Brain pericyte (primary cell): Measurements from ENCODE around the gene TRAF3.

Source experiments
- DNase-seq: peaks from one replicate; pipeline ENCODE4 v3.0.0-alpha.2; 2012; ENCODE audit warnings: low read depth, low spot score

TRAF3 gene

DNA sequence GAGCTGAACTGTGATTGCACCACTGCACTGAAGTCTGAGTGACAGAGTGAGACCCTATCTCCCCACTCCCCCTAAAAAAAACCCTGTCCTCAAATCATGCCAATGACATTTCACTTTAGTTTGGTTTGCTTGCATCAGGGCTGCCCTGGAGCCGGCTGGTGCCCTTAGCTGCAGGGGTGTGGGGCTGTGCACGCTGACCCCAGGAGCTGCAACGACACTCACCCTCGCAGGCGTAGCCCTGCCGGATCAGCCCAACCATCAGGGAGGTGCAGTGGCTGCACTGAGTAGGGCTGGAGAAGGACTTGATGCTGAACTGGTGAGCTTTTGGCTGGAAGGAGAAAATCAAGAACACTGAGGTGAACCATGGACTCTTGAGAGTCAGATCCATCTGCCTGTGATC lies 175.0 kb downstream of the TRAF3 start:
- no peak for DNase-seq

- no peak for DNase-seq
Measured at GRCh38 chr14:102953100-102953499, 175.9 kb downstream of the TRAF3 start.

DNA sequence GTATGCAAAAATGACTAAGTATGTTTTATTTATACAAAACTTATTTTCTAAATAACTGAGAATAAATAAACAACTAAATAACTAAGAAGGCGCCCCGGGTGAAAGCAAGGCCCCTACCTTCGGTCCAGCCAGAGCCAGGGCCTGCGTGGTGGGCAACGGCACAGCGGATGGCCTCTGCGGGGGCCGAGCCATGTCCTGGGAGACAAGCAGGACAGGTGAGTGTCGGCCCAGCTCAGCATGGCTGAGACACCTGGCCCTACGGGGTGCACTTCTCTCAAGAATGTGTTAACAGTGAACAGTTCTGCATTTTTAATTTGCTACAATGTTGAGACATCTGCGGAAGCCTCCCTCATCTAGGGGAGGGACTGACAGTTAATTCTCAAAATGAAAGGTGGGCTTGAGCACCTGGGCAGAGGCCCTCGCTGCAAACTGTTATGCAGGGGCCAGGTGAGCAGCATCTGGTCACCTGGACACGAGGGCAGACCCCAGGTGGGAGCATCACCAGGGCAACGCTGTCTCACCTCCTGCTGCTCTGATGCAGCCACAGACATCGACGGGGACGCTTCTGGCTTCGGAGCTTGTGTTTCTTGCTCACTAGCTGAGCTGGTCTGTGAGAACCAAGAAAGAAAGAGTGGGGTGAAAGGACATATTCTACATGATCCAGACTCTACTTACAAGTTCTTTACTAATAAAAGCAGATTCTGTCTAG lies 177.0 kb downstream of the TRAF3 start:
- no peak for DNase-seq

DNA sequence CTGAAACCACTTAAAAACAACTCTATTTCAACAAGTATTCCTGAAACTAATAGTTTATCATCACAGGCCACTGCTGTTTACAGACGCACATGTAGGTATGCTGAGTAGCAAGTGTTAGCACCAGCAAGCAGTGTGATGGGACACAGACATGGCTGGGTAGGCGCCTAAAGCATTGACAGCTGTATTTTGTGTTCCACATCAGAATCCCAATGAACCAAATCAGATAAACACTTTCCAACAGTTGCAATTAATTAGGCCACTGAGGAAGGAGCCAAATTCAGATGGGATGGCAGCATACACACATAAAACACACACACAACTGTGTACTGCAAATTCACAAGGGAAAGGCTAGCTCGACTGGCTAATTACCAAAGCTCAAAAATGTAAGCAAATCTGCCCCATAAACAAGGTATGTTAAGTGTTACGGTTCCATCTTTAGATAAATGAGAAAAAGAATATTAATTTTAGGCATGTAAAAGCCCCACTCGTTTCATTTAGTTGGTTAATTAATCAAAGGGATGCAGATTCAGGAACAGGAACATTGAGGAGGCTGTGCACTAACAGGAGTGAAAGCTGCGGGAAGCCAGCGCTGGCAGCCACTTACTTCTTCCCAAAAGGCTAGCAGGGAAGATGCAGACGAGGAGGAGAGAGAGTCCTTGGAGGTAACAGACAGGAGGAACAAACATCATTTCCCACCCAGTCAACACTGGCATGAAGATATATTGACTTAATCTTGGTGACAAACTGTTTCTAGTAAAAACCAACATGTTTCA lies 178.6 kb downstream of the TRAF3 start:
- no peak for DNase-seq

DNA sequence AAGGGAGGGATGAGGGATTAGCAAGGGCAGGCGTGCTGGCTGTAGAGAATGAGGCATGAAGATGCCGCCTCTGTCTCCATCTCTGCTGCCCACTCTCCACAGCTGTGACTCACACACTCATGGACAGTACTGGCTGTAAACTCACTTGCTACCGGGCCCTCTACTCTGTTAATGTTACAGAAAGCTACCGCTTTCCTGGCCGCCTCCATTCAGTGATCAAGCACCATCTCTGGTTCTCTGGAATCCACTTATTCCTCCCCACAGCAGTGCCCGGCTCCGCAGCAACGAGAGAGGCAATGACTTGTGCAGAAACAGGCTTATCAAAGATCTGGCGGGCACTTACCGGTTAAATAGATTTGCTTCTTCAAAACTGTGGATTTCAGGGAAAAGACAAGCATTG lies 180.0 kb downstream of the TRAF3 start:
- no peak for DNase-seq

DNA sequence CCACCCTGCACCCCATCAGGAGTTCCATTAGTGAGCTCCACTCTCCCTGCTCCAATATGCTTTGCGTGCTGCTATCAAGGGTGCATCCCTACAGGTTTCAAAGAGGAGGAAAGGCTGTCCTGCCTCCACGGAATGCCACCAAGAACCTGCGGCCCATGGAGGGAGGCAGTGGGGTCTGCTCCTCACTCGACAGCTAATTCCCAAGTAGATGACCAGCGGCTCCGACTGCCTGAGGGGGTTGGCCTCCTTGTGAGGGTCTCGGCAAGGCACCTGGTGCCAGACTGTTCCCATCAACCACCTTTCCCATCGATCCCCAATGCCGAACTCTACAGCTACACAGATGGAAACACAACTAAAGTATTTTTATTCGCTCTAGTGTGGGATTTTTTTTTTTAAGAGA lies 181.2 kb downstream of the TRAF3 start:
- DNase-seq, result no peak
